IMR-90 (cell line): Measurements from ENCODE around the gene LDB2. TPM values are rescaled to one million over a fixed set of nuclear protein-coding genes. Genes with fewer than 3 reads are reported as not detected.

Source experiments
- ATAC-seq: fragments of 200-7000 bp; cut with Tn5 transposase; 2 replicates; pipeline ENCODE4 v1.9.1; 2020; ENCODE audit warnings: low read depth, mild to moderate bottlenecking, moderate library complexity
- BruUV-seq: library from RNA; stranded (reverse); fragments of 400-500 nt; replicated peaks from 2 replicates; lab custom pipeline; 2021; lab: Mats Ljungman, UMichigan
- CTCF ChIA-PET: fragments of 300-600 bp; formaldehyde crosslinking; extraction: SDS; loops from one replicate; lab custom pipeline; 2021; ENCODE audit warnings: antibody characterized with exemption; lab: Yijun Ruan, JAX
- POLR2A ChIA-PET: fragments of 300-600 bp; sonication (Branson Sonifier 250); formaldehyde crosslinking; loops from one replicate; lab custom pipeline; 2022; ENCODE audit warnings: antibody characterized with exemption; ENCODE audit not compliant: unreplicated experiment; lab: Charles Lee
- DNase-seq: peaks from one replicate; pipeline ENCODE4 v3.0.0; 2013
- H2AFZ ChIP-seq: replicated peaks from 2 replicates; pipeline ENCODE3; 2013; ENCODE audit warnings: low read length, mild to moderate bottlenecking; ENCODE audit not compliant: poor library complexity
- H2AK5ac ChIP-seq: 2 replicates; pipeline ENCODE4 v1.6.1; 2013; ENCODE audit warnings: low read depth, low read length, inconsistent platforms
- H2AK9ac ChIP-seq: replicated peaks from 2 replicates; pipeline ENCODE3; 2013; ENCODE audit warnings: mild to moderate bottlenecking, low read depth, low read length, moderate library complexity; ENCODE audit not compliant: poor library complexity
- H2BK120ac ChIP-seq: 2 replicates; pipeline ENCODE4 v1.6.1; 2013; ENCODE audit warnings: low read depth, low read length, inconsistent platforms
- H2BK15ac ChIP-seq: 3 replicates; pipeline ENCODE4 v1.6.1; 2013; ENCODE audit warnings: low read depth, low read length, inconsistent platforms
- H2BK20ac ChIP-seq: 2 replicates; pipeline ENCODE4 v1.6.1; 2013; ENCODE audit warnings: low read depth, mild to moderate bottlenecking, inconsistent platforms, low read length, moderate library complexity
- H2BK5ac ChIP-seq: 2 replicates; pipeline ENCODE4 v1.6.1; 2013; ENCODE audit warnings: mild to moderate bottlenecking, low read depth, low read length, inconsistent platforms; ENCODE audit not compliant: poor library complexity, severe bottlenecking
- H3K14ac ChIP-seq: replicated peaks from 2 replicates; pipeline ENCODE4 v1.6.1; 2013; ENCODE audit warnings: low read depth, low read length, inconsistent platforms
- H3K18ac ChIP-seq: 2 replicates; pipeline ENCODE4 v1.6.1; 2013; ENCODE audit warnings: low read depth, low read length, control low read depth
- H3K23ac ChIP-seq: 2 replicates; pipeline ENCODE4 v1.6.1; 2013; ENCODE audit warnings: low read depth, low read length, inconsistent platforms
- H3K27ac ChIP-seq: 2 replicates; pipeline ENCODE4 v1.5.1; 2013; ENCODE audit warnings: mild to moderate bottlenecking, control low read depth, low read length; ENCODE audit not compliant: insufficient read depth
- H3K27me3 ChIP-seq: 2 replicates; pipeline ENCODE4 v1.6.1; 2013; ENCODE audit warnings: low read length; ENCODE audit not compliant: control insufficient read depth, insufficient read depth
- H3K36me3 ChIP-seq: 2 replicates; pipeline ENCODE4 v1.6.1; 2013; ENCODE audit warnings: low read length, mixed read lengths; ENCODE audit not compliant: control insufficient read depth, insufficient read depth
- H3K4ac ChIP-seq: 2 replicates; pipeline ENCODE4 v1.6.1; 2013; ENCODE audit warnings: low read depth, low read length, inconsistent platforms
- H3K4me1 ChIP-seq: 2 replicates; pipeline ENCODE4 v1.6.1; 2013; ENCODE audit warnings: low read length, mixed read lengths; ENCODE audit not compliant: control insufficient read depth, insufficient read depth
- H3K4me2 ChIP-seq: 2 replicates; pipeline ENCODE4 v1.6.1; 2013; ENCODE audit warnings: low read depth, mild to moderate bottlenecking, control low read depth, low read length, moderate library complexity
- H3K4me3 ChIP-seq: 2 replicates; pipeline ENCODE4 v1.5.1; 2013; ENCODE audit warnings: low read depth, mild to moderate bottlenecking, control low read depth, low read length, moderate library complexity; ENCODE audit not compliant: insufficient read depth
- H3K56ac ChIP-seq: 2 replicates; pipeline ENCODE4 v1.6.1; 2013; ENCODE audit warnings: low read length, inconsistent platforms; ENCODE audit not compliant: insufficient read depth; ENCODE audit errors: extremely low read depth
- H3K79me1 ChIP-seq, 2 experiments: 2 replicates each; pipeline ENCODE4 v1.6.1; 2013; ENCODE audit warnings: low read length in 2 of 2, inconsistent platforms in 1 of 2, low read depth in 1 of 2
- H3K9ac ChIP-seq: 2 replicates; pipeline ENCODE4 v1.6.1; 2013; ENCODE audit warnings: low read depth, low read length, control low read depth
- H3K9me1 ChIP-seq: 2 replicates; pipeline ENCODE4 v1.6.1; 2013; ENCODE audit warnings: low read length, inconsistent platforms; ENCODE audit not compliant: insufficient read depth
- H3K9me3 ChIP-seq: 2 replicates; pipeline ENCODE4 v1.6.1; 2013; ENCODE audit warnings: low read length; ENCODE audit not compliant: control insufficient read depth, insufficient read depth
- H4K20me1 ChIP-seq: 2 replicates; pipeline ENCODE4 v1.6.1; 2013; ENCODE audit warnings: low read length, inconsistent platforms; ENCODE audit not compliant: insufficient read depth
- H4K5ac ChIP-seq: 2 replicates; pipeline ENCODE4 v1.6.1; 2013; ENCODE audit warnings: mild to moderate bottlenecking, low read depth, low read length, control low read depth
- H4K8ac ChIP-seq, 2 experiments: 2 replicates each; pipeline ENCODE4 v1.6.1; 2013; ENCODE audit warnings: low read depth in 2 of 2, low read length in 2 of 2, control low read depth in 1 of 2, inconsistent platforms in 1 of 2
- H4K91ac ChIP-seq: 2 replicates; pipeline ENCODE4 v1.6.1; 2013; ENCODE audit warnings: low read depth, low read length, inconsistent platforms; ENCODE audit not compliant: insufficient read depth
- BHLHE40 ChIP-seq: fragments of 150-350 bp; IDR thresholded peaks from 2 replicates; pipeline ENCODE4 v1.6.1; 2016; ENCODE audit warnings: mild to moderate bottlenecking, low read depth, low read length
- CEBPB ChIP-seq: IDR thresholded peaks from 2 replicates; pipeline ENCODE4 v1.6.1; 2012; ENCODE audit warnings: low read depth, low read length, improper control_type of control experiment
- FOS ChIP-seq: fragments of 150-350 bp; IDR thresholded peaks from 2 replicates; pipeline ENCODE4 v1.6.1; 2016; ENCODE audit warnings: low read depth, low read length
- MAFK ChIP-seq: IDR thresholded peaks from 2 replicates; pipeline ENCODE4 v1.6.1; 2012; ENCODE audit warnings: low read depth, low read length, improper control_type of control experiment
- MAZ ChIP-seq: IDR thresholded peaks from 2 replicates; pipeline ENCODE4 v1.6.1; 2012; ENCODE audit warnings: low read depth, mild to moderate bottlenecking, low read length, improper control_type of control experiment, moderate library complexity, borderline replicate concordance
- NFE2L2 ChIP-seq: fragments of 150-350 bp; IDR thresholded peaks from 2 replicates; pipeline ENCODE4 v1.6.1; 2016; ENCODE audit warnings: low read depth, mild to moderate bottlenecking, low read length
- POLR2A ChIP-seq: IDR thresholded peaks from 2 replicates; pipeline ENCODE4 v1.6.1; 2012; ENCODE audit warnings: mild to moderate bottlenecking, low read depth, low read length
- RAD21 ChIP-seq: IDR thresholded peaks from 2 replicates; pipeline ENCODE4 v1.6.1; 2012; ENCODE audit warnings: low read length, improper control_type of control experiment
- RFX5 ChIP-seq: IDR thresholded peaks from 2 replicates; pipeline ENCODE4 v1.8.0; 2012; ENCODE audit warnings: low read depth, mild to moderate bottlenecking, low read length, moderate library complexity
- SMC3 ChIP-seq: fragments of 150-350 bp; IDR thresholded peaks from 2 replicates; pipeline ENCODE4 v1.6.1; 2016; ENCODE audit warnings: low read depth, mild to moderate bottlenecking, antibody characterized with exemption, low read length, moderate library complexity
- WGBS, 2 experiments: methylation state at CpG; one replicate each; pipeline versions ENCODE4 v1.1.5 to v1.1.7; 2013; ENCODE audit warnings: missing lambda C conversion rate in 2 of 2; ENCODE audit not compliant: insufficient read length in 1 of 2; ENCODE audit errors: extremely low coverage in 2 of 2; 5-methylcytosine and 5-hydroxymethylcytosine counted together
- dilution Hi-C: fragments of 300-500 bp; cut with HindIII; formaldehyde crosslinking; loops from one replicate; pipeline ENCODE4 v1.14.3; 2018; ENCODE audit warnings: low sequenced_read_pairs; ENCODE audit not compliant: unreplicated experiment
- in situ Hi-C: fragments of 300-500 bp; cut with MboI; formaldehyde crosslinking; loops from 3 replicates; pipeline ENCODE4 v1.14.3; 2019; ENCODE audit warnings: low sequenced_read_pairs, inconsistent platforms, mixed read lengths
- intact Hi-C: fragments of 100-400 bp; cut with micrococcal nuclease; formaldehyde crosslinking; loops from 2 replicates; pipeline ENCODE4 v1.10.0; 2022
- polyA plus RNA-seq, 3 experiments: library from polyadenylated mRNA; depleted of rRNA; stranded (reverse); fragments of >200 nt; gene quantifications; 2 replicates each; pipeline ENCODE4 v1.2.3, GENCODE V29; 2012; ENCODE audit warnings: low replicate concordance in 1 of 3
- total RNA-seq: library from RNA; depleted of rRNA; stranded (reverse); fragments of >200 nt; gene quantifications from 2 replicates; pipeline ENCODE4 v1.2.3, GENCODE V29; 2012
- TF ChIP-seq, protein P1 (sequence below): fragments of 150-350 bp; IDR thresholded peaks from 2 replicates; pipeline ENCODE4 v1.6.1; 2017; ENCODE audit warnings: mild to moderate bottlenecking, antibody characterized with exemption, low read length, low read depth

Gene LDB2
- total and polyA plus RNA-seq, 2 of the 4 experiments (the other 2 are of a cell fraction) = 67.9 to 116 TPM

DNA sequence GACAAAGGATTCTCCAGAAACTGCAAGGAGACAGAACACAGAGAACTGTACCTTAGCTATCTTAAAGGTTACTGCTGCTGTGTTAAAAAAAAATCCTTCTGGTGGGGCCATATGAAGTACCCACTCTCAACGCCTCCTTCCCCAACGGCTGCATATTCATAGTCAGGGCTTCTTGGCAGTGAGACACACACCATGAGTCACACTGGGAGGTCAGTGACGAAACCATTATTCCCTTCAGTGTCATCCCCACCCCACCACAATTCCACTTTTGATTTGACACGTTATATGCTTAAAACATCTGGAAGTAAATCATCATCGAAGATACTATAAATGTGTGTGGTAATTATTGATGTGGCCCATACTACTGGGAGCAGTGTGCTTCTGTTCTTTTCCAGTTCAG, 271.5 kb downstream of the LDB2 start:
- no peak overlapping the region for H2AFZ ChIP-seq
- CTCF ChIA-PET = no interaction called here
- in situ Hi-C loops = no loop called here

More for the DNA sequence above, 271.5 kb downstream of the LDB2 start:
- H2BK15ac ChIP-seq = peak overlapping the region; percentile 81; the same call in 2 of the 3 replicates
- peak overlapping the region; percentile 35 for H2AK9ac ChIP-seq
- H3K23ac ChIP-seq = peak overlapping the region; percentile 87; the same call in 1 of the 2 replicates
- H3K56ac ChIP-seq = peak overlapping the region; percentile 88
- peak overlapping the region; percentile 99 for H3K18ac ChIP-seq
- H3K14ac ChIP-seq = peak overlapping the region; percentile 96
- peak overlapping the region; percentile 99 for H2BK120ac ChIP-seq
- H3K4me1 ChIP-seq = peaks cover 20% of the 10 kb centered on the region
- intact Hi-C loops = loop anchor here (2.0 to 10.0 kb wide), 3 partner anchors 60 to 818 kb away; partner anchors contain the start of gene LDB2
- peak overlapping the region; percentile 97 for H3K4ac ChIP-seq
- no peak overlapping the region for H3K9ac ChIP-seq
- H3K9me3 ChIP-seq = no peaks in the 10 kb centered on the region
- TF ChIP-seq SMC3 (no peak), MAFK (no peak), BHLHE40 (peak; percentile 33; the same call in 1 of the 2 replicates), FOS (peak; percentile 97), MAZ (peak; percentile 65; the same call in 1 of the 2 replicates), CEBPB (peak; percentile 88), RFX5 (no peak), POLR2A (no peak), NFE2L2 (no peak; the same call in 1 of the 2 replicates), RAD21 (peak; percentile 12; the same call in 1 of the 2 replicates)
- TF ChIP-seq, protein P1, sequence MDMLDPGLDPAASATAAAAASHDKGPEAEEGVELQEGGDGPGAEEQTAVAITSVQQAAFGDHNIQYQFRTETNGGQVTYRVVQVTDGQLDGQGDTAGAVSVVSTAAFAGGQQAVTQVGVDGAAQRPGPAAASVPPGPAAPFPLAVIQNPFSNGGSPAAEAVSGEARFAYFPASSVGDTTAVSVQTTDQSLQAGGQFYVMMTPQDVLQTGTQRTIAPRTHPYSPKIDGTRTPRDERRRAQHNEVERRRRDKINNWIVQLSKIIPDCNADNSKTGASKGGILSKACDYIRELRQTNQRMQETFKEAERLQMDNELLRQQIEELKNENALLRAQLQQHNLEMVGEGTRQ = no peak
- peak overlapping the region; percentile 97 for H2BK20ac ChIP-seq
- ATAC-seq = peak; percentile 86
- peak overlapping the region; percentile 98 for H2BK5ac ChIP-seq
- H3K36me3 ChIP-seq = no peaks in the 10 kb centered on the region
- H3K4me3 ChIP-seq = no peak overlapping the region
- peak; percentile 98 for DNase-seq
- POLR2A ChIA-PET = interaction anchor here (0.5 kb wide), 1 partner anchor 15 kb away, joined by 3 read pairs; no protein-coding TSS in a partner anchor
- peak overlapping the region; percentile 90 to 91; a peak in 3 of 4 replicates for H4K8ac ChIP-seq
- 8% methylated on average over 2 of the region's 5 CpGs; no CpG with 5 or more reads in 1 of the 2 experiments for WGBS, 2 experiments
- no peaks in the 10 kb centered on the region for H3K27me3 ChIP-seq
- H3K79me1 ChIP-seq = peaks cover 0 to 23% of the 10 kb centered on the region in 2 experiments; a peak in 2 of 4 replicates
- H4K20me1 ChIP-seq = no peaks in the 10 kb centered on the region
- BruUV-seq = no TSS peak
- dilution Hi-C loops = no loop called here
- peak overlapping the region; percentile 62; the same call in 1 of the 2 replicates for H3K4me2 ChIP-seq
- H2AK5ac ChIP-seq = peak overlapping the region; percentile 84
- peak overlapping the region; percentile 93 for H4K5ac ChIP-seq
- H3K27ac ChIP-seq = peak overlapping the region; percentile 77; the same call in 1 of the 2 replicates
- H3K9me1 ChIP-seq = peaks cover 13% of the 10 kb centered on the region
- H4K91ac ChIP-seq = peak overlapping the region; percentile 98
